Measurements from ENCODE around the gene FBLN1. TPM values are rescaled to one million over a fixed set of nuclear protein-coding genes. Genes with fewer than 3 reads are reported as not detected.
"Not testable (repeated sequence)": the region's sequence is repeated elsewhere in the genome, so short reads cannot be mapped to it uniquely, and the experiment has no call there.

FBLN1 gene
- total RNA-seq, 2 donors from 2014 or later = 0.39 to 0.57 TPM

GRCh38 chr22:45560761-45561160 lies 58.1 kb downstream of the FBLN1 start:
- not testable (repeated sequence) for DNase-seq (ENCODE audit: low spot score in 2 of 2); H3K27ac Mint-ChIP-seq; ATAC-seq
- H3K36me3 Mint-ChIP-seq = peaks cover 13% of the 10 kb centered on the region in 2 donors
- H3K9me3 Mint-ChIP-seq = peaks cover 9 to 18% of the 10 kb centered on the region in 2 donors

- ATAC-seq (no peak), DNase-seq (ENCODE audit: low spot score in 2 of 2) (no peak)
- peaks cover 13% of the 10 kb centered on the region in 2 donors for H3K36me3 Mint-ChIP-seq
- H3K9me3 Mint-ChIP-seq = peaks cover 9 to 18% of the 10 kb centered on the region in 2 donors
- H3K27ac Mint-ChIP-seq = no peak overlapping the region
Measured at GRCh38 chr22:45562102-45562501, 59.4 kb downstream of the FBLN1 start.

- Mint-ChIP-seq H3K9me3 (peaks cover 9 to 18% of the 10 kb centered on the region in 2 donors), H3K27ac (no peak overlapping the region), H3K36me3 (peaks cover 13% of the 10 kb centered on the region in 2 donors)
- DNase-seq (ENCODE audit: low spot score in 2 of 2) (no peak), ATAC-seq (no peak)
Measured at GRCh38 chr22:45562537-45563361, 60.1 kb downstream of the FBLN1 start.

- H3K27ac Mint-ChIP-seq = no peak overlapping the region
- DNase-seq (ENCODE audit: low spot score in 2 of 2) = no peak
- peaks cover 13% of the 10 kb centered on the region in 2 donors for H3K36me3 Mint-ChIP-seq
Measured at GRCh38 chr22:45563362-45564040, 60.8 kb downstream of the FBLN1 start.

GRCh38 chr22:45564349-45565030 lies 61.8 kb downstream of the FBLN1 start:
- Mint-ChIP-seq H3K9me3 (peaks cover 9 to 21% of the 10 kb centered on the region in 2 donors), H3K36me3 (peaks cover 11 to 16% of the 10 kb centered on the region in 2 donors), H3K27ac (peak overlapping the region in 1 of 2 donors; percentile 85)
- no peak for ATAC-seq
- DNase-seq (ENCODE audit: low spot score in 2 of 2) = no peak

More at GRCh38 chr22:45563362-45564040, 60.8 kb downstream of the FBLN1 start:
- H3K9me3 Mint-ChIP-seq = peaks cover 9 to 18% of the 10 kb centered on the region in 2 donors
- ATAC-seq = no peak

GRCh38 chr22:45565171-45565570 lies 62.5 kb downstream of the FBLN1 start:
- H3K27ac Mint-ChIP-seq = no peak overlapping the region
- ATAC-seq = no peak
- no peak for DNase-seq (ENCODE audit: low spot score in 2 of 2)
- H3K9me3 Mint-ChIP-seq = peaks cover 5 to 23% of the 10 kb centered on the region in 2 donors
- peaks cover 12% of the 10 kb centered on the region in 2 donors for H3K36me3 Mint-ChIP-seq

- H3K27ac Mint-ChIP-seq = no peak overlapping the region
- ATAC-seq (no peak), DNase-seq (ENCODE audit: low spot score in 2 of 2) (no peak)
- H3K9me3 Mint-ChIP-seq = peaks cover 5 to 22% of the 10 kb centered on the region in 2 donors
- peaks cover 11 to 18% of the 10 kb centered on the region in 2 donors for H3K36me3 Mint-ChIP-seq
Measured at GRCh38 chr22:45565973-45566372, 63.3 kb downstream of the FBLN1 start.

- no peak for ATAC-seq
- Mint-ChIP-seq H3K27ac (no peak overlapping the region), H3K36me3 (peaks cover 11% of the 10 kb centered on the region in 2 donors), H3K9me3 (peaks cover 8 to 20% of the 10 kb centered on the region in 2 donors)
- no peak for DNase-seq (ENCODE audit: low spot score in 2 of 2)
Measured at GRCh38 chr22:45568213-45568612, 65.5 kb downstream of the FBLN1 start.

- ATAC-seq (no peak), DNase-seq (ENCODE audit: low spot score in 2 of 2) (no peak)
- H3K9me3 Mint-ChIP-seq = peaks cover 8 to 20% of the 10 kb centered on the region in 2 donors
- no peak overlapping the region for H3K27ac Mint-ChIP-seq
- H3K36me3 Mint-ChIP-seq = peaks cover 11% of the 10 kb centered on the region in 2 donors
Measured at GRCh38 chr22:45571089-45571488, 68.4 kb downstream of the FBLN1 start.

GRCh38 chr22:45572444-45572843 lies 69.8 kb downstream of the FBLN1 start:
- DNase-seq (ENCODE audit: low spot score in 2 of 2) (no peak), ATAC-seq (no peak)
- Mint-ChIP-seq H3K27ac (no peak overlapping the region), H3K9me3 (peaks cover 8 to 20% of the 10 kb centered on the region in 2 donors), H3K36me3 (peaks cover 11% of the 10 kb centered on the region in 2 donors)

GRCh38 chr22:45574069-45574703 lies 71.5 kb downstream of the FBLN1 start:
- H3K36me3 Mint-ChIP-seq = peaks cover 8 to 11% of the 10 kb centered on the region in 2 donors
- peaks cover 8 to 17% of the 10 kb centered on the region in 2 donors for H3K9me3 Mint-ChIP-seq
- no peak for DNase-seq (ENCODE audit: low spot score in 2 of 2)
- ATAC-seq = no peak
- no peak overlapping the region for H3K27ac Mint-ChIP-seq

- DNase-seq (ENCODE audit: low spot score in 2 of 2) (no peak), ATAC-seq (no peak)
- peaks cover 6% of the 10 kb centered on the region in 2 donors for H3K36me3 Mint-ChIP-seq
- H3K27ac Mint-ChIP-seq = no peak overlapping the region
- peaks cover 8 to 11% of the 10 kb centered on the region in 2 donors for H3K9me3 Mint-ChIP-seq
Measured at GRCh38 chr22:45575173-45575572, 72.5 kb downstream of the FBLN1 start.

- Mint-ChIP-seq H3K36me3 (peaks cover under 1 to 1% of the 10 kb centered on the region in 2 donors), H3K9me3 (peaks cover 3 to 6% of the 10 kb centered on the region in 2 donors), H3K27ac (no peak overlapping the region)
- DNase-seq (ENCODE audit: low spot score in 2 of 2) (no peak), ATAC-seq (no peak)
Measured at GRCh38 chr22:45575607-45576272, 73.1 kb downstream of the FBLN1 start.

- peaks cover 1 to 3% of the 10 kb centered on the region in 2 donors for H3K9me3 Mint-ChIP-seq
- ATAC-seq (no peak), DNase-seq (ENCODE audit: low spot score in 2 of 2) (no peak)
- no peaks in the 10 kb centered on the region for H3K36me3 Mint-ChIP-seq
- H3K27ac Mint-ChIP-seq = no peak overlapping the region
Measured at GRCh38 chr22:45576273-45576625, 73.6 kb downstream of the FBLN1 start.

GRCh38 chr22:45576730-45577464 lies 74.2 kb downstream of the FBLN1 start:
- Mint-ChIP-seq H3K9me3 (no peaks in the 10 kb centered on the region), H3K36me3 (no peaks in the 10 kb centered on the region), H3K27ac (no peak overlapping the region)
- ATAC-seq = no peak
- DNase-seq (ENCODE audit: low spot score in 2 of 2) = no peak
